ENCODE data around the gene MMP24.
A peak's percentile ranks its signal among the peaks of the same experiment; 100 is the strongest.
"Not testable (repeated sequence)": the region's sequence is repeated elsewhere in the genome, so short reads cannot be mapped to it uniquely, and the experiment has no call there.

Gene MMP24

GRCh38 chr20:35226126-35226883 lies at the start of gene MMP24:
Gene MMP24 (plus strand): TSS chr20:35226690. CDS start chr20:35226739, 49 bp downstream.
- DNase-seq, result no peak

GRCh38 chr20:35179292-35180212 lies 46.9 kb upstream of the MMP24 start:
- no peak for DNase-seq

GRCh38 chr20:35180266-35180665 lies 46.2 kb upstream of the MMP24 start:
- no peak for DNase-seq

- DNase-seq, result no peak
These were observed 44.8 kb upstream of the MMP24 start for GRCh38 chr20:35181731-35182130.

- not testable (repeated sequence) for DNase-seq
These were observed 39.7 kb upstream of the MMP24 start for GRCh38 chr20:35186691-35187289.

- DNase-seq, result no peak
These were observed 38.8 kb upstream of the MMP24 start for GRCh38 chr20:35187584-35188190.

GRCh38 chr20:35189223-35189622 lies 37.3 kb upstream of the MMP24 start:
- not testable (repeated sequence) for DNase-seq

GRCh38 chr20:35190556-35190955 lies 35.9 kb upstream of the MMP24 start:
- DNase-seq, result no peak

GRCh38 chr20:35191419-35192117 lies 34.9 kb upstream of the MMP24 start:
- no peak for DNase-seq

- DNase-seq, result no peak
These were observed 34.2 kb upstream of the MMP24 start for GRCh38 chr20:35192118-35192872.

- DNase-seq, result not testable (repeated sequence)
These were observed 33.3 kb upstream of the MMP24 start for GRCh38 chr20:35193031-35193791.

- DNase-seq, result no peak
These were observed 30.2 kb upstream of the MMP24 start for GRCh38 chr20:35196313-35196712.

- DNase-seq, result no peak
These were observed 26.8 kb upstream of the MMP24 start for GRCh38 chr20:35199740-35200139.

- DNase-seq, result no peak
These were observed 26.2 kb upstream of the MMP24 start for GRCh38 chr20:35200267-35200666.

- DNase-seq, result not testable (repeated sequence)
These were observed 25.0 kb upstream of the MMP24 start for GRCh38 chr20:35201467-35201866.

- no peak for DNase-seq
These were observed 19.7 kb upstream of the MMP24 start for GRCh38 chr20:35206802-35207201.

- peak; percentile 11 to 71 (median 58) for DNase-seq
These were observed 18.4 kb upstream of the MMP24 start for GRCh38 chr20:35207950-35208611.

- no peak for DNase-seq
These were observed 11.2 kb upstream of the MMP24 start for GRCh38 chr20:35215066-35215956.

GRCh38 chr20:35216541-35216940 lies 9.9 kb upstream of the MMP24 start:
- no peak for DNase-seq

Measured in stimulated activated naive CD4-positive, alpha-beta T cell (primary cell).